A673 (cell line): ENCODE results near the gene TGM1. TPM values are rescaled to one million over a fixed set of nuclear protein-coding genes. Genes with fewer than 3 reads are reported as not detected.

Experiments
- BruUV-seq: library from RNA; stranded (reverse); fragments of 400-500 nt; replicated peaks from 2 replicates; lab custom pipeline; 2021; lab: Mats Ljungman, UMichigan
- CTCF ChIA-PET: fragments of 300-600 bp; sonication (Branson Sonifier 250); formaldehyde crosslinking; loops from one replicate; lab custom pipeline; 2022; ENCODE audit warnings: antibody characterized with exemption; lab: Charles Lee
- POLR2A ChIA-PET: fragments of 300-600 bp; sonication (Branson Sonifier 250); formaldehyde crosslinking; loops from one replicate; lab custom pipeline; 2022; ENCODE audit warnings: antibody characterized with exemption; ENCODE audit not compliant: low non-redundant PET; lab: Charles Lee
- DNase-seq: peaks from one replicate; pipeline ENCODE4 v3.0.0-alpha.2; 2015; ENCODE audit warnings: low spot score
- H3K27ac ChIP-seq: fragments of 200-600 bp; sonication (generic); 2 replicates; pipeline ENCODE4 v1.5.1; 2016; ENCODE audit warnings: mixed run types, low read depth, mild to moderate bottlenecking, mixed read lengths, antibody characterized with exemption, low read length; ENCODE audit not compliant: poor library complexity, severe bottlenecking
- H3K27me3 ChIP-seq: fragments of 200-600 bp; sonication (generic); replicated peaks from 2 replicates; pipeline ENCODE4 v1.6.1; 2017; ENCODE audit warnings: mixed run types, low read depth, mild to moderate bottlenecking, mixed read lengths, antibody characterized with exemption, low read length; ENCODE audit not compliant: insufficient read depth, poor library complexity
- H3K36me3 ChIP-seq: fragments of 200-600 bp; sonication (generic); 2 replicates; pipeline ENCODE4 v1.6.1; 2016; ENCODE audit warnings: mixed run types, mild to moderate bottlenecking, mixed read lengths, antibody characterized with exemption, low read length; ENCODE audit not compliant: insufficient read depth, poor library complexity, severe bottlenecking
- H3K4me1 ChIP-seq: fragments of 200-600 bp; sonication (generic); 2 replicates; pipeline ENCODE4 v1.6.1; 2017; ENCODE audit warnings: mixed run types, mild to moderate bottlenecking, mixed read lengths, antibody characterized with exemption, low read length; ENCODE audit not compliant: insufficient read depth, poor library complexity, severe bottlenecking
- H3K4me3 ChIP-seq: fragments of 200-600 bp; sonication (generic); 2 replicates; pipeline ENCODE4 v1.5.1; 2016; ENCODE audit warnings: low read depth, mixed run types, mild to moderate bottlenecking, mixed read lengths, low read length; ENCODE audit not compliant: poor library complexity, severe bottlenecking
- H3K9me3 ChIP-seq: fragments of 200-600 bp; sonication (generic); 2 replicates; pipeline ENCODE4 v1.6.1; 2016; ENCODE audit warnings: mixed run types, low read depth, mild to moderate bottlenecking, mixed read lengths, antibody characterized with exemption, low read length; ENCODE audit not compliant: poor library complexity, severe bottlenecking
- CTCF ChIP-seq: fragments of 300-800, 200-600 bp; sonication (generic); conservative IDR thresholded peaks from 2 replicates; pipeline ENCODE4 v1.5.1; 2017; ENCODE audit warnings: low read depth, mild to moderate bottlenecking, antibody characterized with exemption, low read length, moderate library complexity, mixed read lengths
- EZH2 ChIP-seq: fragments of 200-600 bp; sonication (generic); IDR thresholded peaks from 2 replicates; pipeline ENCODE4 v1.6.1; 2017; ENCODE audit warnings: borderline replicate concordance, low read depth, mild to moderate bottlenecking, mixed read lengths, antibody characterized with exemption, low read length; ENCODE audit not compliant: poor library complexity, severe bottlenecking
- intact Hi-C: fragments of 100-400 bp; cut with micrococcal nuclease; formaldehyde crosslinking; loops from one replicate; pipeline ENCODE4 v1.10.0; 2022; ENCODE audit not compliant: unreplicated experiment
- total RNA-seq: library from RNA; stranded (reverse); gene quantifications from 2 replicates; pipeline ENCODE4 v1.2.3, GENCODE V29; 2021

TGM1 gene
- total RNA-seq, 1 experiment from 2014 or later, result 1.5 TPM

- ChIA-PET CTCF (interaction anchor here (0.5 to 3.3 kb wide), 12 partner anchors 9 to 250 kb away, joined by 3 to 21 read pairs (median 4); partner anchors contain the start of genes DHRS1, KHNYN, MDP1 and NOP9), POLR2A (interaction anchor here (0.6 to 1.6 kb wide), 2 partner anchors 9 to 18 kb away, joined by 4 to 14 read pairs; partner anchors contain the start of genes DHRS1 and NOP9)
- Histone ChIP-seq H3K9me3 (no peaks in the 10 kb centered on the region), H3K27me3 (no peaks in the 10 kb centered on the region), H3K27ac (no peak overlapping the region), H3K36me3 (peaks cover 27% of the 10 kb centered on the region), H3K4me3 (no peak overlapping the region), H3K4me1 (peaks cover 13% of the 10 kb centered on the region)
- TF ChIP-seq EZH2 (no peak), CTCF (no peak; the same call in 1 of the 2 replicates)
- BruUV-seq, result no TSS peak
- intact Hi-C loops, result no loop called here
- DNase-seq, result no peak
These were observed 45.6 kb upstream of the TGM1 start for GRCh38 chr14:24308342-24309124.

GRCh38 chr14:24307575-24308341, 44.8 kb upstream of the TGM1 start, which contains the start of gene CIDEB:
TSS of gene CIDEB (minus strand) at chr14:24307977. CDS start at chr14:24307858, 119 bp downstream.
- intact Hi-C loops, result no loop called here
- Histone ChIP-seq H3K4me3 (no peak within 1 kb of the TSS), H3K36me3 (peaks cover 34% of the 10 kb centered on the region), H3K9me3 (no peaks in the 10 kb centered on the region), H3K27ac (no peak within 1 kb of the TSS), H3K4me1 (peaks cover 13% of the 10 kb centered on the region), H3K27me3 (no peaks in the 10 kb centered on the region)
- BruUV-seq, result no TSS peak
- POLR2A ChIA-PET, result no interaction called here
- CTCF ChIA-PET, result interaction anchor here (0.5 to 3.3 kb wide), 13 partner anchors 8 to 785 kb away, joined by 3 to 21 read pairs (median 4); partner anchors contain the start of genes DHRS1, KHNYN, MDP1 and NOP9
- TF ChIP-seq CTCF (peak; percentile 96), EZH2 (no peak)
- peak; percentile 69 for DNase-seq

GRCh38 chr14:24307156-24307574, 44.2 kb upstream of the TGM1 start:
- Histone ChIP-seq H3K9me3 (no peaks in the 10 kb centered on the region), H3K36me3 (peaks cover 40% of the 10 kb centered on the region), H3K27me3 (no peaks in the 10 kb centered on the region), H3K4me1 (peaks cover 13% of the 10 kb centered on the region), H3K4me3 (no peak overlapping the region), H3K27ac (no peak overlapping the region)
- ChIA-PET POLR2A (no interaction called here), CTCF (interaction anchor here (0.7 to 3.3 kb wide), 5 partner anchors 10 to 786 kb away, joined by 4 to 21 read pairs (median 10); partner anchors contain the start of gene TINF2)
- TF ChIP-seq EZH2 (no peak), CTCF (no peak)
- BruUV-seq, result no TSS peak
- intact Hi-C loops, result no loop called here
- DNase-seq, result no peak
